HepG2 (cell line): ENCODE data around the gene CAMKV. TPM values are rescaled to one million over a fixed set of nuclear protein-coding genes. Genes with fewer than 3 reads are reported as not detected.

Experiments
- polyA plus RNA-seq, 8 experiments: library from polyadenylated mRNA; depleted of rRNA in 3 of 8; stranded (reverse) in 7 of 8; unstranded in 1 of 8; fragments of >200 nt; fragmentation: Illumina TruSeq in 4 of 8; extraction: Trizol in 4 of 8; gene quantifications; 2 replicates each; pipeline versions ENCODE4 v1.2.1 to v1.2.3, GENCODE V29; 2011 to 2016; ENCODE audit warnings: low read depth in 4 of 8, missing spikeins in 1 of 8, mixed read lengths in 1 of 8; ENCODE audit not compliant: insufficient read depth in 1 of 8
- total RNA-seq, 5 experiments: library from RNA; depleted of rRNA; stranded (reverse); fragments of >200 nt; fragmentation: Illumina TruSeq; extraction: Trizol; gene quantifications; 2 replicates each; pipeline ENCODE4 v1.2.3, GENCODE V29; 2016; ENCODE audit warnings: low read depth in 1 of 5
- TF ChIP-seq, protein P1 (sequence below): sonication (generic); formaldehyde crosslinking; IDR thresholded peaks from 2 replicates; pipeline ENCODE4 v1.4.0; 2020; ENCODE audit warnings: missing genetic modification reagents, low read depth, mild to moderate bottlenecking, borderline replicate concordance
- TF ChIP-seq, protein P2 (sequence below): sonication (generic); formaldehyde crosslinking; IDR thresholded peaks from 2 replicates; pipeline ENCODE4 v1.9.0; 2021; ENCODE audit warnings: mild to moderate bottlenecking, missing genetic modification reagents

The CAMKV gene
- total and polyA plus RNA-seq, 2 of the 13 experiments (the other 11 are each of a cell fraction or from before 2014, with no cell fraction given): 0.13 to 0.15 TPM

- TF ChIP-seq, protein P1, sequence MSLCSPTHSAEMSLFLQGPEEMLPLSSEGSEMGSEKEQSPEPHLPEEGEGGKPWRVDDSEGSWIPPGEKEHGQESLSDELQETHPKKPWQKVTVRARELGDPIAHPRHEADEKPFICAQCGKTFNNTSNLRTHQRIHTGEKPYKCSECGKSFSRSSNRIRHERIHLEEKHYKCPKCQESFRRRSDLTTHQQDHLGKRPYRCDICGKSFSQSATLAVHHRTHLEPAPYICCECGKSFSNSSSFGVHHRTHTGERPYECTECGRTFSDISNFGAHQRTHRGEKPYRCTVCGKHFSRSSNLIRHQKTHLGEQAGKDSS (CRISPR knock-in tag): no peak
- TF ChIP-seq, protein P2, sequence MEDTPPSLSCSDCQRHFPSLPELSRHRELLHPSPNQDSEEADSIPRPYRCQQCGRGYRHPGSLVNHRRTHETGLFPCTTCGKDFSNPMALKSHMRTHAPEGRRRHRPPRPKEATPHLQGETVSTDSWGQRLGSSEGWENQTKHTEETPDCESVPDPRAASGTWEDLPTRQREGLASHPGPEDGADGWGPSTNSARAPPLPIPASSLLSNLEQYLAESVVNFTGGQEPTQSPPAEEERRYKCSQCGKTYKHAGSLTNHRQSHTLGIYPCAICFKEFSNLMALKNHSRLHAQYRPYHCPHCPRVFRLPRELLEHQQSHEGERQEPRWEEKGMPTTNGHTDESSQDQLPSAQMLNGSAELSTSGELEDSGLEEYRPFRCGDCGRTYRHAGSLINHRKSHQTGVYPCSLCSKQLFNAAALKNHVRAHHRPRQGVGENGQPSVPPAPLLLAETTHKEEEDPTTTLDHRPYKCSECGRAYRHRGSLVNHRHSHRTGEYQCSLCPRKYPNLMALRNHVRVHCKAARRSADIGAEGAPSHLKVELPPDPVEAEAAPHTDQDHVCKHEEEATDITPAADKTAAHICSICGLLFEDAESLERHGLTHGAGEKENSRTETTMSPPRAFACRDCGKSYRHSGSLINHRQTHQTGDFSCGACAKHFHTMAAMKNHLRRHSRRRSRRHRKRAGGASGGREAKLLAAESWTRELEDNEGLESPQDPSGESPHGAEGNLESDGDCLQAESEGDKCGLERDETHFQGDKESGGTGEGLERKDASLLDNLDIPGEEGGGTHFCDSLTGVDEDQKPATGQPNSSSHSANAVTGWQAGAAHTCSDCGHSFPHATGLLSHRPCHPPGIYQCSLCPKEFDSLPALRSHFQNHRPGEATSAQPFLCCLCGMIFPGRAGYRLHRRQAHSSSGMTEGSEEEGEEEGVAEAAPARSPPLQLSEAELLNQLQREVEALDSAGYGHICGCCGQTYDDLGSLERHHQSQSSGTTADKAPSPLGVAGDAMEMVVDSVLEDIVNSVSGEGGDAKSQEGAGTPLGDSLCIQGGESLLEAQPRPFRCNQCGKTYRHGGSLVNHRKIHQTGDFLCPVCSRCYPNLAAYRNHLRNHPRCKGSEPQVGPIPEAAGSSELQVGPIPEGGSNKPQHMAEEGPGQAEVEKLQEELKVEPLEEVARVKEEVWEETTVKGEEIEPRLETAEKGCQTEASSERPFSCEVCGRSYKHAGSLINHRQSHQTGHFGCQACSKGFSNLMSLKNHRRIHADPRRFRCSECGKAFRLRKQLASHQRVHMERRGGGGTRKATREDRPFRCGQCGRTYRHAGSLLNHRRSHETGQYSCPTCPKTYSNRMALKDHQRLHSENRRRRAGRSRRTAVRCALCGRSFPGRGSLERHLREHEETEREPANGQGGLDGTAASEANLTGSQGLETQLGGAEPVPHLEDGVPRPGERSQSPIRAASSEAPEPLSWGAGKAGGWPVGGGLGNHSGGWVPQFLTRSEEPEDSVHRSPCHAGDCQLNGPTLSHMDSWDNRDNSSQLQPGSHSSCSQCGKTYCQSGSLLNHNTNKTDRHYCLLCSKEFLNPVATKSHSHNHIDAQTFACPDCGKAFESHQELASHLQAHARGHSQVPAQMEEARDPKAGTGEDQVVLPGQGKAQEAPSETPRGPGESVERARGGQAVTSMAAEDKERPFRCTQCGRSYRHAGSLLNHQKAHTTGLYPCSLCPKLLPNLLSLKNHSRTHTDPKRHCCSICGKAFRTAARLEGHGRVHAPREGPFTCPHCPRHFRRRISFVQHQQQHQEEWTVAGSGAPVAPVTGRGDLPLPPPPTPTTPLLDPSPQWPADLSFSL (CRISPR knock-in tag): no peak
These were observed 34.0 kb upstream of the CAMKV start, which contains the start of gene MST1R (continued) for GRCh38 chr3:49903451-49904424.
